Epithelial cell of esophagus (primary cell): Measurements from ENCODE around the gene TMA7B.

Source experiments
- DNase-seq: peaks from one replicate; pipeline ENCODE4 v3.0.0; 2010; ENCODE audit warnings: low read depth
- H3K4me3 ChIP-seq: 2 replicates; pipeline ENCODE4 v1.5.1; 2011; ENCODE audit warnings: mild to moderate bottlenecking, low read length, control low read depth
- CTCF ChIP-seq: IDR thresholded peaks from 2 replicates; pipeline ENCODE4 v1.5.1; 2011; ENCODE audit warnings: low read depth, mild to moderate bottlenecking, low read length, control low read depth, inconsistent platforms; ENCODE audit not compliant: insufficient read depth; ENCODE audit errors: missing control alignments

The TMA7B gene

GRCh38 chr22:40001106-40001505 lies 40.9 kb downstream of the TMA7B start:
- TF ChIP-seq CTCF = no peak
- no peak overlapping the region for H3K4me3 ChIP-seq
- no peak for DNase-seq

- DNase-seq = no peak
- H3K4me3 ChIP-seq = no peak overlapping the region
- no peak for TF ChIP-seq CTCF
These were observed 41.8 kb downstream of the TMA7B start for GRCh38 chr22:40001800-40002577.

GRCh38 chr22:40002935-40003715 lies 42.9 kb downstream of the TMA7B start:
- no peak overlapping the region for H3K4me3 ChIP-seq
- TF ChIP-seq CTCF = no peak
- no peak for DNase-seq

- TF ChIP-seq CTCF = no peak
- no peak overlapping the region for H3K4me3 ChIP-seq
These were observed 44.6 kb downstream of the TMA7B start for GRCh38 chr22:40004836-40005235.

GRCh38 chr22:40006641-40007040 lies 46.4 kb downstream of the TMA7B start:
- TF ChIP-seq CTCF = no peak
- H3K4me3 ChIP-seq = no peak overlapping the region

More at GRCh38 chr22:40004836-40005235, 44.6 kb downstream of the TMA7B start:
- DNase-seq = no peak

GRCh38 chr22:40007853-40008710 lies 47.9 kb downstream of the TMA7B start:
- H3K4me3 ChIP-seq = no peak overlapping the region
- DNase-seq = no peak
- no peak for TF ChIP-seq CTCF

More at GRCh38 chr22:40006641-40007040, 46.4 kb downstream of the TMA7B start:
- no peak for DNase-seq
